HG03575 (cell line): Measurements from ENCODE around the gene HTR7.
"Not testable (repeated sequence)": the region's sequence is repeated elsewhere in the genome, so short reads cannot be mapped to it uniquely, and the experiment has no call there.

Source experiments
- ATAC-seq: cut with Tn5 transposase; IDR thresholded peaks from one replicate; pipeline ENCODE4 v1.9.1; 2021; ENCODE audit not compliant: unreplicated experiment, insufficient number of reproducible peaks, low FRiP score; ENCODE audit errors: extremely low read depth

Gene HTR7

DNA sequence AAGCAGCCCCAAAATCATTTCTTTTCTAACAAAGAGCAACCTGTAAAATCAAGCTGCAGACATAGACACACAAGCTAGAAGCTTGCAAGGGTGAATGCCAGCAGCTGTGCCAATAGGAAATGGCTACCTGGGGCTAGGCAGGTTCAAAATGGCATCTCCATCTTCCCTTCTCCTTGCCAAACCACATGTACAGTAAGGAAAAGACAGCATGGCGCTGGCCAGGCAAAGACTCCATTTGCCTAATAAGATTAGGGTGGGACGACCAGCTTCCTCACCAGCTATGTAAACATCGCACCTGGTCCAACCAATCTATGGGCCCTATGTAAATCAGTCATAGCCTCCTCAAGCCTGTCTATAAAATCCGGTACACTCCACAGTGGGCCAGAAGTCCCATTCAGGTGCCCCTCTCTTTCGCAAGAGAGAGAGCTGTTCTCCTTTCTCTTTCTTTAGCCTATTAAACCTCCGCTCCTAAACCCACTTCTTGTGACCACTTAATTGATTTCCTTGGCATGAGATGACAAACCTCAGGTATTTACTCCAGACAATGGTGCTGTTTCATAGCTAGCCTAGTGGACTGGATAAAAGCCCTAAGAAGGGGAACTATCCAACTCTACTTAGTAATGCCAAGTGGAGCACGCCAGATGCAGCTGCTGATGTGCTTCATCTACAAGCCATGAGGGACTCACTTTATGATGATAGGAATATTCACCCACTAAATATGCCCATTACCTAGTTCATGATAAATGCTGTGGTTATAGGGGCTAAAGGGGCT, 44.1 kb downstream of the HTR7 start:
- no peak for ATAC-seq

GRCh38 chr10:90807106-90807505, 50.7 kb downstream of the HTR7 start:
- ATAC-seq: not testable (repeated sequence)

DNA sequence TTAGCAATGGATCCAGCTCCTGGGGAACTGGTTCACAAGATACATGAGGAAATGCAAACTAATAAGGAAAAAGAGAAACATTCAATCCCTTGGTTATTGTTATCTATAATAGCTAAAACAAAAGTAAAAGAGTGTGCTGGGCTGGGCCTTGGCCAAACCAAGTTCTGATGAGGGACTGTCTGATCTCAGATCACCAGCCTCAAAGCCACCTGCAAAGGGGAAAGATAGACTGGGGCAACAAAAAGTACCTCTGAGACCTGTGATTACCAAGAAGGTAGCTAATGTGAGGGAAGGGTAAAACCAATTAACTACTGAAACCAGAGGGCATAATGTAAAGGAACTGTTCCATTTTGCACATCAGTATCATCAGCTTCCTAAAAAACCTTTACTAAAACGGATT, 51.2 kb downstream of the HTR7 start:
- ATAC-seq: no peak

GRCh38 chr10:90805206-90805605, 52.6 kb downstream of the HTR7 start:
- no peak for ATAC-seq

GRCh38 chr10:90804354-90804753, 53.5 kb downstream of the HTR7 start:
- no peak for ATAC-seq

DNA sequence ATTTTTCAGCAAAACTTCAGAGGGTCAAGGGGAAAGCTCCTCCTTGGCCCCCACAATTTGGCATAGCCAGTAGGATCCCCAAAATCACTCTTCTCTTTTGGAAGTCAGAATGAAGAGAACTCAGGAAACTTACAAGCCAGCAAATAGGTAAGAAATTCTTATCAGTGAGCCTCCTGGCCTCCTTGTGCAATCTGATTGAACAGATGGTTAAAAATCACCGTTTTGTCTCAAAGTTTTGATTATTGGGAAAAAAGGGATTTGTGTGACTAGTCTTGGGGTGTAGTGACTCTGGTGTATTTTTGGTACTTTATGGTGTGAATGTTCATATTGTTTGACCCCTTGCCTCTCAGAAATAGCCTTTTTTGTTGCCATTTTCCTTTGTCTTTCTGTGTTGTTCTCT, 56.2 kb downstream of the HTR7 start:
- ATAC-seq: no peak

GRCh38 chr10:90800232-90800796, 57.5 kb downstream of the HTR7 start:
- no peak for ATAC-seq

GRCh38 chr10:90799172-90799571, 58.7 kb downstream of the HTR7 start:
- ATAC-seq: no peak

DNA sequence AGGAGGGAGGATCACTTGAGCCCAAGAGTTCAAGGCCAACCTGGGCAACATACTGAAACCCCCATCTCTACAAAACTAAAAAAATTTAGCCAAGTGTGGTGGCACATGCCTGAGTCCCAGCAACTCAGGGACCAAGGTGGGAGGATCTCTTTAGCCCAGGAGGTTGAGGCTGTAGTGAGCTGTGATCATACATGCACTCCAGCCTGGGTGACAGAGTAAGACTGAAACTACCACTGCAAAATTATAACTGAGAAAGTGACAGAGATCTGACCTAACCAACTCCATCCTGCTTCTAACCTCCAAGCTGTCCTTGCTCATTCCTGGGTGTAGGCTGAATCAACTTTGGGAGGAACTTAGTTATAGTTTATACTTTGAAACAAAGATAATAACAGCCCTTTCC, 59.4 kb downstream of the HTR7 start:
- no peak for ATAC-seq

DNA sequence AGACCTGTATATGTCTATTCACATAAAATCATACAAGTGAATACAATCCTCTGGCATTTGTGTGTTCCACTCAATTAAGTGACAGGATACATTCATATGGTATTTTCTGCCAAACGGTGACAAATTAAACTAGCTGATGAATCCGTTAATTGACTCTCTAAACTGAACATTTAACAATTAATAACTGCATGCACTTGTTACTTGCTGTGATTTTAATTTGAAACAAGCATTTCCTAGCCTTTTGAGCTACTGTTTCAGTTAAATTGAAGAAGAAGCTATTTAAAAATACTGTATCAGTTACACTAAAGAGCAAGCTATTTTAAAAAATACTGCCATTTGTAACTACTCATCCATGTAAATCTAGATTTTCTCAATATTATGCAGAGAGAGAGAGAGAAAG, 67.4 kb downstream of the HTR7 start:
- no peak for ATAC-seq

DNA sequence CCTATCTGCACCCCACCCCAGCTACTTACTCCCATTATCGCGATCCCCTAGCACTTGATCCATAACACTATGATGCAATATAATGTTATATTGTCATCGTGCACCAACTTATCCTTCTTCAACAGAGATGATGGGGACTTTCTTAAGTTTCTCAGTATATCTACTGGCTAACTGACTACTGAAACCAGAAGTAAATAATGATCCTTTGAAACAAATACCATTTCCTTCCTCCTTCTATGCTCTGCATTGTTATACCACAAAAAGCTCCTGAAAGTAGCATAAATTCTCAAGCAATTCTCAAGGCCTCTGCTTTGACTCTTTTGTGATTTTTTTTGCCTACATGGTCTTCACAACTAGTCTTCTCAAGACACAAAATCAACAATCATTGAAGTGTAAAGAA, 68.9 kb downstream of the HTR7 start:
- peak; percentile 62 for ATAC-seq

GRCh38 chr10:90788199-90788491, 69.7 kb downstream of the HTR7 start:
- no peak for ATAC-seq

GRCh38 chr10:90787393-90788198, 70.2 kb downstream of the HTR7 start:
- ATAC-seq: no peak

GRCh38 chr10:90785782-90786181, 72.1 kb downstream of the HTR7 start:
- no peak for ATAC-seq

GRCh38 chr10:90784771-90785170, 73.1 kb downstream of the HTR7 start:
- ATAC-seq: no peak

DNA sequence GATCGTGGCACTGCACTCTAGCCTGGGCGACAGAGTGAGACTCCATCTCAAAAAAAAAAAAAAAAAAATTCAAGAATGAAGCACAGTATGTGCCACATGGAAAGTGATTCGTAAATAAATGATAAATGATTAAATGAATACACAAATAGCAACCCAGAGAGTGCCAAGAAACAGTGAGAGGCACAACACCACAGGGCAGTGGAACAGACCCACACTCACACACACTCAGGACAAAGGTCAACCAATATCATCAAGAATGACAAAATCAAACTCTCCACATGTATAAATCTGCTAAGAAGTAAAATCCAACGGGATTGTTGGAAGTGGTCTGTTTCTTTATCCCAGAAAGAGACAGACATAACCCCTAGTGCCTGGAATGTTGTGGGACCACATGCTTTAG, 77.4 kb downstream of the HTR7 start:
- no peak for ATAC-seq

DNA sequence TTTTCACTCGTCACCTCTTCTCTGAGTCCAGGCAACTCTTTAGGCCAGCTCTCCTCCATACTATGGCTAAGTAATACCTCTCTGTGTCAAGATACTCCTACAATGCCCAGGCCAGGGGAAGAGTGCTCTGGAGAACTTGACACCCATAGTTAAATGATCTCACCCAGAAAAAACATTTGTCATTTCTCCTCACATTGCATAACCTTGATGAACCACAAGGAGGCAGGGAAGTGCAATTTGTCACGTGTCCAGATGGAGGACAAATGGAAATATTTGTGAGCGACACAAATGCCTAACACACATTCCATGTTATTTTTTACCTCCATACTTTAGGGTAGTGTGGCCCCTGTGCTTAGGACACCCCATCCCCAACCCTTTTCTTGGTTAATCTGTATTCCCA, 78.3 kb downstream of the HTR7 start:
- ATAC-seq: no peak

DNA sequence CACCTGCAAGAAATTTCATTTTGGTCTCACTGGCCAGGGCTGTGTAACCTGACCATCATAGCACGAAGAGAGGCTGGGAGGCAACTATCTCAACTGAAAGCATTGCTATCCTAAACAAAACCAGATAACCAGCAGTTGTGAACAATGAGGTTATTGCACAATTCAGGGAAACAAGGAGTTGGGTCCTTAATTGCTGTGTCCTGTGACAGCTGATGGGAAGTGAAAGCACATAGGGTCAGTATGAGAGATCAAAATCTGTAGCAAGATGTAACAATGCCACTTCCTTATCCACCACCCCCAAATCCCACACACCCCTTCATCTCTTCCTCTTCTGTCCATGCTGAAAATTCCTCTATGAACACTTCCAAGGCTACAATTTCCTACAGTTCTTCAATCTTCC, 80.2 kb downstream of the HTR7 start:
- no peak for ATAC-seq

DNA sequence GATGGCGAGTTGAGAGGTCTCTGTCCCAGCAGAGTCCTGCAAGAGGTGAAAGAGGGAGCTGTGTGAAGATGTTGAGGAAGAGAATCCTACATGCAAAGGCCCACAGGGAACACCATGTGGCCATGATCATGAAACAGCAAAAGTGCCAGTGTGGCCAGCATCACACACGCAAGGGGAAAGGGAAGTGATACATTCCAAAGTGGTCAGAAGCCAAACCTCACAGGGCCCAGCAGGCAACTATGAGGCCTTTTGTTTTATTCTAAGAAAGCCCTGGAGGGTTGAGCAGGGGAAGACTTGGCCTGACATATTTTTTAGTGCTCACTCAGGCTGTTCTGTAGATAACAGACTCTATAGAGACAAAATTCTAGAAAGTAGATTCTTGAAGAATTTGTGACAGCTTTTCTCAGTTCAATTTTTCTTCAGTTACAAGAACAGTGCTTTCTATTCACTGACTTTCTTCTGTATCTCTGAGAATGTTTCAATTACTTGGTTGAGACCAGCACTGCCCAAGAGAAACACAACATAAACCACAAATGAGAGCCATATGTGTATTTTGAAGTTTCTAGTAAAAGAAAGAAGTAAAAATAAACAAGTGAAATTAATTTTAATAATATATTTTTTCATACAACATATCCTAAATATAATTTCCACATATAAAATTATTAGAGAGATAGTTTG, 82.3 kb downstream of the HTR7 start:
- no peak for ATAC-seq
